Left renal pelvis (tissue), 4 donors: Measurements from ENCODE around the gene DDX25. TPM values are rescaled to one million over a fixed set of nuclear protein-coding genes. Genes with fewer than 3 reads are reported as not detected.
A peak's percentile ranks its signal among the peaks of the same experiment; 100 is the strongest.
"Not testable (repeated sequence)": the region's sequence is repeated elsewhere in the genome, so short reads cannot be mapped to it uniquely, and the experiment has no call there.

Experiments
- DNase-seq, 4 donors: peaks; one replicate each; pipeline ENCODE4 v3.0.0-alpha.2; 2013; ENCODE audit warnings: low read depth in 4 of 4, low spot score in 3 of 4
- polyA plus RNA-seq, 4 donors: library from polyadenylated mRNA; unstranded; fragments of 120-200 nt; gene quantifications; one replicate each; pipeline ENCODE4 v1.2.1, GENCODE V29; 2013; ENCODE audit not compliant: insufficient read length in 4 of 4

DDX25 gene
- polyA plus RNA-seq, 4 donors = 3.9 to 6.1 (median 5.0) TPM

DNA sequence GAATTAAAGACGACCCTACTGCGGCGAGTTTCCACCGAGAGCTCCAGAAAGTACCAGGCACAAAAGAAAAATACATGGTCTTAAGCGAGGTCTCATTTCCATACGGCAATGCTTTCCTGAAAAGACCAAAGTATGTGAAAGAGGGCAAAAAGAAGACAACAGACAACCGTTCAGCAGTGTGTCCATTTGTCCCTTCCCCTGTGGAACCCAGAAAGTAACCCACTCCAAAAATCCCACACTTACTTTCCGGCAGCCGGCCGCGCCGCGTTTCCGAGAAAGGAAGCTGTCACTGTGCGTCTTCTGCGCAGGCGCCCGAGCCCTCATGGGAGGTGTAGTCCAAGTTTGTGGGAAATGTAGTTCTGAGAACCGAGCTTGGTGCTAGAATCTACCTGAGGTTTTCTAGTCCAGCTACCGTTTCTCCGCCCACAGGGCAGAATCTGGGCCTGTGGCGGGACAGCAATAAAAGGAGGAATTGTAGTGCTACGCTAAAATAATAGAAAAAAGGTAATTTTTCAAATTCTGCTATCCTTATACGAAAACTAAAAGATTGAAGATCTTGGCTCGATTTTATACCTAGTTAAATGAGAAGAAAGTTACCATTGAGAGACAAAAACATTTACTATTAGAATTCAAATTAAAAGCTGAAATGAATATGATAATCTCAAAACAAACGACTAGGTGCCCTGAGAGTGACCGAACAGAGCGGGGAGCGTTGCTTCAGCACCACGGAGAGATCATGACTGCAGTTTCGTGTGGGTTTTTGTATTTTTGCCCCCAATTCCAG lies 1.2 kb upstream of the DDX25 start, which contains the start of gene PUS3:
Gene PUS3 (minus strand): TSS at position 280 of the 784 bp plus-strand sequence. CDS start 6,922 bp downstream, outside the sequence.
- DNase-seq = peak in 3 of 4 donors; percentile 66 to 77 (median 69)

DNA sequence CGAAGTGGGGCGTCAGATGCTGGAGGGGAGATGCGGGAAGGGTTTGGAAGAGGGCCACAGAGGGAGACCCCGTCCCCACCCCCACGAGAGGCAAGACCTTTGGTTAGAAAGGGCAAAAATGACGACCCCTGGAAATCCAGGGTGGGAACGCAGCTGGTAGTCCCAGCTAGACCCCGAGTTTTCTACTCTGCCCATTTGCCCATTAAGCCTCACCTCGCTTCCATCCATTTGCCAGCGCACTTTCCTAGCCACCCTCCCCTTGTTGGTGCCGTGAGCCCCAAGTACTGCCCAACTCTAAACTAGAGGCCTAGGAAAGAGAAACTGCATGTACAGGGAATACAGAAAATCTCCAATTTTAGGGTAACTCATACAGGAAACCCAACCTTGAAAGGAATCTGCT lies 370 bp downstream of the DDX25 start:
- DNase-seq = no peak

DNA sequence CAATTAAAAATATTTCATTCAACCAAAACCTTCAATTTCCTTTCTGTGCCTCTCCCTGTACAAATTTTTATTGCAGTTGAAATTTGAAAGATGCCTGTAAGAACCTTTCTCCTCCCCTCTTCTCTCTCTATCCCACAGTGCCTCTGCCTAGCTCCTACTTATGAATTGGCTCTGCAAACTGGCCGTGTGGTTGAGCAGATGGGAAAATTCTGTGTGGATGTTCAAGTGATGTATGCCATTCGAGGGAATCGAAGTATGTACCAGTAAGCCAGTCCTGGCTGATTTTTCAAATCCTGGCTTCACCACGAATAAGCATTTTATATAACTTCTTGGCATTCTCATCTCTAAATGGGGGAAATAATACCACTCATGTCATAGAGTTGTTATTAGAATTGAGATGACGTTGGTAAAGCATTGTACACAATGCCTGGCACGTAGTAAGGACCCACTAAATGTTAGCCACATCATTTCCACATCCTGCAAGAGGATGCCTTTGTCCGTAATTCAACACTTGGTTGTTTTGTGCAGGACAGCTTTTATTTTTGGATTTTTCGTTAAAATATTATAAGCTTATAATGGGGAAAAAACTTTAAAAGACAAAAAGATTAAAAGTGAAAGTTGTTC lies 6.0 kb downstream of the DDX25 start:
- DNase-seq = no peak

DNA sequence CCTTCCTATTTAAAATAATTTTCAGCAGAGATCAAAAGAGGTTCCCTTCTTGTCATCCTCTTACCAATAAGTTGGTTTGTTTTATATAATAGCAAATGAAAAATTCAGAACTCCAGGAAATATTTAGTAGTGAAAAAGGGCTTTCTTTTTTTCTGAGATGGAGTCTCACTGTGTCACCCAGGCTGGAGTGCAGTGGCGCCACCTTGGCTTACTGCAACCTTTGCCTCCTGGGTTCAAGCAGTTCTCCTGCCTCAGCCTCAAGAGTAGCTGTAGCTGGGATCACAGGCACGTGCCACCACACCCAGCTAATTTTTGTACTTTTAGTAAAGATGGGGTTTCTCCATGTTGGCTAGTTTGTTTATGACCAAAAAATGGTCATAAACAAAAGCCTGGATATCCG lies 10.3 kb downstream of the DDX25 start:
- DNase-seq = not testable (repeated sequence)

DNA sequence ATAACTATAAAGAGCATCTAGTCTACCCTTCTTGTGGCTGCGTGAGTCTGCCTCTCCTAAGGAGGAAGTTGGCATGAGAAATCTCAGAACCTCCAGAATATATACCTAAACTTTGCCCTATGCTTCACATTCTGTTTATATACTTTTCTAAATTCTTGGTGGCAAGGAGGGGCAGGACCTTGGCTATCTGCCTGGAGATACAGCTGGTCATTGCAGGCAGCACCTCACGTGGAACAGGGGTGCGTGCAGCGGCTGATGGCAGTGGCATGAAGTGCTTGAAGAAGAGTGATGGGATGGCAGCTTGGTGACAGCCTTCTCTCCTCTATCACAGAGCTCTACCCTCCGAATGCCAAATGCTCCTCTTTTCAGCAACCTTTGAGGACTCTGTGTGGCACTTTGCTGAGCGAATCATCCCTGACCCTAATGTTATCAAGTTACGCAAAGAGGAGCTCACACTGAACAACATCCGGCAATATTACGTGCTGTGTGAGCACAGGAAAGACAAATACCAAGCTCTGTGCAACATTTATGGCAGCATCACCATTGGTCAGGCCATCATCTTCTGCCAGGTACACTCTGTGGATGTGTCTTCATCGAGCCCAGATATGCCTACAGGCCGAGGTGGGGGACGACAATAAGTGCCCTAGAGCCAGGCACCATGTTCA lies 12.5 kb downstream of the DDX25 start:
- DNase-seq = no peak

DNA sequence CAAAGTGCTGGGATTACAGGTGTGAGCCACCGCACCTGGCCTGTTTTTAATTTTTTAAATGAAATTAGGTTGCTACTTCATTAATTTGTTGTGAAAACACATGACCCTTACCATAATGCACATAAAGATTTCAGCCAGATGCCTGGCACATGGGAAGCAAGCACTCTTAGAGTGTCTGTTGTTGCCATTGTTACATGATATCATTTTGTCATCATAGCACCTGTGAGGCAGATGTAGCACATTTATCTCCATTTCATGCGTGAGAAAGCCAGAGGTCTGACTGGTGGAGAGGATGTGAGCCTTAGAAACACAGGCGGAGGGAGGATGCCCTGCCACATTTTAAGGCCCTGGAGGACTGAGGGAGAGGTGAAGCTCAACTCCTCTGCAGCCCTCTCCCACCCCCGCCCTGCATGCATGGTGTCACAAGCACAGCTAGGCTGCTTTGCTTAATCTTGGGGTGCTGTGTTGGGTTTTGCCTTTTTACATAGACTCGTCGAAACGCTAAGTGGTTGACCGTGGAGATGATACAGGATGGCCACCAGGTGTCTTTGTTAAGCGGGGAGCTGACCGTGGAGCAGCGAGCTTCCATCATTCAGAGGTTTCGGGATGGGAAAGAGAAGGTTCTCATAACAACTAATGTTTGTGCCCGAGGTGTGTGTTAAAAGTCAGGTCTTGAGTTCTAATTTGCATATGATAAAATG lies 14.0 kb downstream of the DDX25 start:
- DNase-seq = no peak

DNA sequence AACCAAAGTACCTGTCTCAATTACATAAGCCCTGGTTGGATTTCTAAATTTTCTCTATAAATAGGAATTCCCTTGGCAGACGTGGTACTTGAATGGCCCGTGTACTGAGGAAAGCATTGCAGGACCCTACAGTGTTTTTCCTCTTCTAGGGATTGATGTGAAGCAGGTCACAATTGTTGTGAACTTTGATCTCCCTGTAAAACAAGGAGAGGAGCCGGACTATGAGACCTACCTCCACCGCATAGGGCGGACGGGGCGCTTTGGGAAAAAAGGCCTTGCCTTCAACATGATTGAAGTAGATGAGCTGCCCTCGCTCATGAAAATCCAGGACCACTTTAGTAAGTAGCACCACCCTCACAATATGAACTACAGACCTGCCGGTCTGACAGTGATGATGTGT lies 16.7 kb downstream of the DDX25 start:
- DNase-seq = no peak

DNA sequence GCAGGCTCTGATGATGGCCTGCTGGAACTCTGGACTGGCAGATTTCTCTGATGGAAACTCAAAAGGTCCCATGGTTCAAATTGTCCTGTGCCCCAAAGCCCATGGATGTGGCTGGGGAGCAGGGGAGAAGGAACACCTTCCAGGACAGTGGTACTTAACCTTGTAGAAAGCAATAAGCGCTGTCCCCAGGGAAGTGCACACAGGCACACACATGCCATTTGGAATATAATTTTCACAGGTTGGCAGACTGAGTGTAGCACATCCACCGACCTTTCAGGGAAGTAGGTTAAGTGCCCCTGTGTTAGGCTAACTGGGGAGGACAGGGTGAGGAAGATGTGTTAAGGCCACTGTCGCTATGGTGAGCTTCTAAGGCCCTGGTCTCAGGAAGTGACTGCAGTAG lies 17.8 kb downstream of the DDX25 start:
- DNase-seq = no peak

DNA sequence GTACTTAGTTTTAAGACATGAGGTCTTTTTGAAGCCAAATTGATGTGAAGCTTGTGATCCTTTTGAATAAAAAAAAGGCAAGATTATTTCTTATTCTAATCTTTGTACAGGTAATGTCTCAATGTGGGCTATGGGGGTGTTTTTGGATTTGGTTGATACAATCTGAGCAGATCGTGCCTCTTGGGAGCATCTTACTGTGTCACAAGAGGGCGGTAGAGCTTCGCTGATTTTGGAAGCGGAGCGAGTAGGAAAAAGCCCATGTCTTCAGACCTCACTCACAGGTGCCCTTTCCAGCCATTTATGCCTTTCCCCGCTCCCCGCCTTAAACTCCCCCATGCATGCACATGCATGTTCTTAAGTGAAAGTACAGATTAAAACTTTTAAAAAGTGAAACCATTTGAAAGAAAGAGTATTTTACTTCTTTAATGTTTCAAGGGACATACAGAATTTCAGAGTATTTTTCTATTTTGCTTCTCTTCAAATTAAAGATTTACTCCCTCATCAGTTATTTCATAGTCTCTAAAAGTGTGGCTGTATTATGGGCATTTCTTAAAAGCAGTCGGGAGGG lies 18.8 kb downstream of the DDX25 start:
- DNase-seq = peak in 2 of 4 donors; percentile 61 to 67

DNA sequence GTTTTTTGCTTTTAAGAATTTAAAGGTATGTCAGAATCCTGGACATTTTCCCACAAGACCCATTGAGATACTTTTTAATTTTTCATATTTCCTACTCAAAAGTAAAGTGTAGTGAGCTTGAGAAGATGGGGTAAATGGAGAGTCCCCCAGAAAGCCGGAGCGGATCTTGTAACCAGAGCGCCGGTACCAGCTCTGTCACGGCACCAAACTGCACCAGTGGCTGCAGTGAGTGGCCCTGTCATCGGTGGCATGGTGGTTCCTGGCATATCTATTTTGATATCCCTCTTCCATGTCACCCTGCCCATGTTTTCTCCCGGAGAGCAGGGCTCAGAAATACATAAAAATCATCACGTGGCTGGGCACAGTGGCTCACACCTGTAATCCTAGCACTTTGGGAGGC lies 19.3 kb downstream of the DDX25 start:
- no peak for DNase-seq

DNA sequence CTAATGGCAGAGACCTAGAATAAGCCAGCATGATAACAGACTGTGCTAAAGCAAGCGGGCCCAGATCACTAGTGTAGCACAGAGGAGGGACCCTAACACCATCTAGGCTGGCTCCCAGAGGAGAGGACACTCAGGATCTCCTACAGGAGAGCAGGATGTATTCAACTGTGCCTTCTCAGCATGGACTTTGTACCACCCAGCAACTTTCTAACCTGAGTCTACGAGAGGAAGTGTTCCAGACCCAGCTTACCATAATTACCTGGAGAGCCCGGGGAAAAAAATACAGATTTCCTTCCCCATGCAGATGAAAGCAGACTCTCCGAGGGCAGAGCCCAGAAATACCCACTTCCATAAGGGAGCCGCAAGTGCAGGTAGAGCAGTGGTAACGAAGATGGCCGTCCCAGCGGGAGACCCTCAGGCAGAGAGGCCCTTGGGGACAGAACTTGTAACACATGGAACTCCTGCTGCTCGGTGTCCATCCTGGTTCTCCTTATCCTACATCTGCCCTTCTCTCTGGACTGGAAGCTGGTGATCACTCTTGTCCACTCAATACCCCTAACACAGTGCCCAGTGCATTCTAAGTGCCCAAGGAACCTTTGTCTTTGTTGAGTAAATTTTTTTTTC lies 20.2 kb downstream of the DDX25 start:
- no peak for DNase-seq

DNA sequence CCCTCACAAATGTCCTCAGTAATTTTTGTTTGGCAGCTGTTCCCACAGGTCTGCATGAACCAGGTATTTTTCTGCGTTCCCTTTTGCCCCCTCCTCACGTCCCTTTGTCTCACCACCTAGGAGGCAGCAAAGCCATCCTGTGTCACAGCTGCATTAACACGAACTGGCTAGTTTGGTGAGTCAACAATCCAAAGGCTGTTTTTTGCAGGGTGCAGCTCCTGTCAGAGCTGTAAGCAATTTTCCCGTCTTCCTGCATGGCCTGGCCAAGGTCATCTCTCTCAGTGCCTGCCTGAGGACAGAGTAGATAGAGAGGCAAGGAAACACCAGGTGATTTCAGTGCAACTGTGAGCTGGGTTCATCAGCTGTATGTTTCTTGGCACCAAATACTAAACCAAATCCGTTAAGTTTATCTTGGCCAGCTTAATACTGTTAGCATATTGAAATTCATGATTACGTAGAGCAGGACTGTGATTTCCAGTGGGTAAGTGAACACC lies 21.0 kb downstream of the DDX25 start:
- no peak for DNase-seq

DNA sequence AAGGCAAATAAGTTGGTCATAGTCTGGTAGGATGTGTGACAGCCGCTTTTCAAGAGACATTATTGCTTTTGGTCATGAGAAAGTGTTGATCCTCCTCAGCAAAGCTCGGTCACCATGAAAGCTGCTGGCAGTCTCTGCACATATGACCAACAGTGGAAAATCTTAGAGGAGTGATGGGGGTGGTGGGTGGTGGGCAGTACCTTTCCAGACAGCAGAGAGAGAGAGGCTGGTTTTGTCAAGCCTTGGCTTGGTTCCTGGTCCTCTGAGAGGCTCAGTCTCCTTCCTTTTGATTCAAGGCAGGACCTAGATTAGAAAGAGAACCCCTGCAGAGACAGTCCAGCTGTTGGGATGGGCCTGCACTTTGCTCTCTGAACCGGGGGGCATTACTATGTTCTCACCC lies 21.5 kb downstream of the DDX25 start:
- DNase-seq = no peak

DNA sequence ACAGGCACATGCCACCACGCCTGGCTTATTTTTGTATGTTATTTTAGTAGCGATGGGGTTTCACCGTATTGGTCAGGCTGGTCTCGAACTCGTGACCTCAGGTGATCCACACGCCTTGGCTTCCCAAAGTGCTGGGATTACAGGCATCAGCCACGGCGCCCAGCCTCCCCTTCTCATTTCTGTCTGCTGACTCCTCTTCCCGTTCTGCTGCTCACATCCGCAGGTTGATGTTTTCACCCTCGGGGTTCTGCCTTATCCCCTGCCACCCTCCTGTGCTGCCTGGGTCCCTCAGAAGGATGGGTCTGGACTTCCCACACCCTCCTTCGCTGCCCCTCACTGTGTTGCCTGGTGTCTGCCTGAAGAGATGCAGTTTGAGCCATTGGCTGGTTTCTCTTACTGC lies 22.4 kb downstream of the DDX25 start:
- no peak for DNase-seq

DNA sequence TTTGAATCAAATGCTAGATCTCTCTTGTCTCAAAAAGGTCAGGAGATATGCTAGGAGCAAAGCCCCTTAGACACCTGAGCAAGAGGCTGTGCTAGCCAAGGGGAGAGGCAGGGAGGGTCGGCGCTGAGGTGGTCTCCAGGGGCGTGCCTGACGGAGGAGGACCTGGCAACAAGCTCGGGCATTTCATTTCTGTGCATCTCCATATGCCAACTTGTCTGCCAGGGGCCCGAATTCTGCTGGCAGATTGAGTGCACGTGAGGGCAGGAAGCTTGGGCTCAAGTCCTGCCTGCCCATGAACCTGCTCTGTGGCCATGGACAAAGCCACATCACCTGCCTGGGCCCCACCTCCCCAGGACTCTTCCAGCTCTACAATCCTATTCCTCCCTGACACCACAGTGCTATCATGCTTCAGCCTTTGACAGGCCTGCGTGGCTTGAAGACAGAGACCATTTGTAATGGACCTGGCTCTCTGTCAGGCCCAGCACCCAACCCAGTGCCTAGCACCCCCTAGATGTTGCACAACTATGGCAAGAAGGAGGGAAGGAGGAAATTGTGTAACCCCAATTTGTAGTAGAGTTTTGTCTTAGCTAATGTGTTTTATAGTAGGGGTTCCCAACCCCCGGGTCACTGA lies 25.3 kb downstream of the DDX25 start:
- no peak for DNase-seq

DNA sequence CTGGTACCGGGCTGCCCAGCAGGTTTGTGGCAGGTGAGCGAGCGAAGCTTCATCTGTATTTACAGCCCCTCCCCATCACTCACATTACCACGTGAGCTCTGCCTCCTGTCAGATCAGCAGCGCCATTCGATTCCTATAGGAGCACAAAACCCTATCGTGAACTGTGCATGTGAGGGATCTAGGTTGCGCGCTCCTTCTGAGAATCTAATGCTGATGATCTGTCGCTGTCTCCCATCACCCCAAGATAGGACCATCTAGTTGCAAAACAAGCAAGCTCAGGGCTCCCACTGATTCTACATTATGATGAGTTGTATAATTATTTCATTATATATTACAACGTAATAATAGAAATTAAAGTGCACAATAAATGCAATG lies 25.8 kb downstream of the DDX25 start:
- DNase-seq = no peak

DNA sequence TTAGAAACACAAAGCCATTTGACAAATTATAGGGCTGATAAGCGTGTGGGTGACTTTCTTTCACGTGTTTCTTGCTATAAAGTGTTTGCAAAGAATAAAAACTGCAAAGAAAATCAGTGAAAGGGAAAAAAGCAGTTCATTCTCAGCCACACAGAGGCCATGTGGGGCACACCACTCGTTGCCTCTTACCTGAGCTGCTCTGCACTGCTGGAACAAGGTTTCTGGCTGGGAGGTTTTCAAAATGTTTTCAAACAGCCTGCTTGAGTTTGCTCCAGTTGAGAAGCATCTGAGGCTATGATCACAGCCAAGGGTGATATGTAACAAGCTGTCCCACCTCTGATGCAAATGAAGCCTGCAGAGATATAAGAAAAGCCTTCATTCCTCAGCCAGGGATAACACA lies 26.8 kb downstream of the DDX25 start:
- DNase-seq = no peak

DNA sequence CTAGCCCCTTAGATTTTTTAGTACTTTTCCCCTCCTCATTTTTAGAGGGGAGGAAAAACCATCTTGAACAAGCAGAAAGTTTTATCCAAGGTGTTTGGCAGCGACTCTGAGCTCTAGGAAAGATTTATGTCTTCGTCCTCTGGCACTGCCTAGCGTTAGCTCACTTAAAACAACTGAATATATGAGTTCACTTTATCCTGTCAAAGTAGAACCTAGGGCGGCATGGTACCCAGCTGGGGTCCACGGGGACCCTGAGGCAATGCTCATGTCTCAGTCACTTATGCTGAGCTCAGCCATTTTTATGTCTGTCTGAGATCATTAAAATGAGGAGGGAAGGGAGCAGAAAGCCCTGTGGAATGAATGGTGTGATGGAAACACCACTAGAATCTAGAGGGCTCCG lies 27.4 kb downstream of the DDX25 start:
- DNase-seq = no peak

DNA sequence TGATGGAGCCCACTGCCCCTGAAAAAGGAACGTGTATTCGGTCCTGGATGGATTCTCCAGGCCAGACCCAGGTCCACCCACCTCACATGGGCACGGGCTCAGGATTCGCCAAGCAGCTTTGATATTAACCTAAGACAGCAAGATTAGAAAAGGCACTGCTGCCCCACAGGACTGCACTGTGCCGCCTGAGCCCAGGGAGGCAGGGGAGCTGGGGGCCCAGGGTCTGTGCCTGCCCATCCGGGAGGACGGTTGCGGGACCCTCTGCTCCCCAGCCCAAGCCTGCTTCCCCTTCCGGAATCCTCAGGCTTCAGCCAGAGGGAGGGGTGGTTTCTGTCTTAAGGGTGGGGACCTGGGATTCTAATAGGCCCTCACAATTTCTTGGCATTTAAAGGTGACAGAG lies 28.0 kb downstream of the DDX25 start:
- no peak for DNase-seq
